ENCODE measurements around the gene MYOZ1.

The MYOZ1 gene

DNA sequence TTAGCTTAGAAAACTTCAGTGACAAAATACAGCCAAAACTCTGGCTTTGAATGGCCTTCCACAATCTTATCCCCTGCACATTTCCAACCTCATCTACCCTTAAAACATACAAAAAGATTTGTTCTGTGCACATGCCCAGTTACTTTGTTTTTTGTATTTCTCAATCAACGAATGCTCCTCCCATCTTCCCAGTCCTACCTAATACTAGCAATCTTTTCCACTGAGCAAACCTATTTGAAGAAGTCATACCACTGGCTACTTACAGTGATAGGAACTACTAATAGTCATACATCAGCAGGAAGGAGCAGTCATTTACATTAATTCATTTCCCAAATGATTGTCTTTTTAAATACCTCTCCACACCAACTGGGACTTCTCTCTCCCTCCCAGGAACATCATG lies 52.6 kb downstream of the MYOZ1 start:
- TF ChIP-seq POLR2A (IDR thresholded peaks at IDR 0.05; ENCODE audit: extremely low read depth, insufficient read length) (no peak), MYC (IDR thresholded peaks at IDR 0.05; ENCODE audit: low read depth, low read length) (no peak)
- TF ChIP-seq, protein P1, sequence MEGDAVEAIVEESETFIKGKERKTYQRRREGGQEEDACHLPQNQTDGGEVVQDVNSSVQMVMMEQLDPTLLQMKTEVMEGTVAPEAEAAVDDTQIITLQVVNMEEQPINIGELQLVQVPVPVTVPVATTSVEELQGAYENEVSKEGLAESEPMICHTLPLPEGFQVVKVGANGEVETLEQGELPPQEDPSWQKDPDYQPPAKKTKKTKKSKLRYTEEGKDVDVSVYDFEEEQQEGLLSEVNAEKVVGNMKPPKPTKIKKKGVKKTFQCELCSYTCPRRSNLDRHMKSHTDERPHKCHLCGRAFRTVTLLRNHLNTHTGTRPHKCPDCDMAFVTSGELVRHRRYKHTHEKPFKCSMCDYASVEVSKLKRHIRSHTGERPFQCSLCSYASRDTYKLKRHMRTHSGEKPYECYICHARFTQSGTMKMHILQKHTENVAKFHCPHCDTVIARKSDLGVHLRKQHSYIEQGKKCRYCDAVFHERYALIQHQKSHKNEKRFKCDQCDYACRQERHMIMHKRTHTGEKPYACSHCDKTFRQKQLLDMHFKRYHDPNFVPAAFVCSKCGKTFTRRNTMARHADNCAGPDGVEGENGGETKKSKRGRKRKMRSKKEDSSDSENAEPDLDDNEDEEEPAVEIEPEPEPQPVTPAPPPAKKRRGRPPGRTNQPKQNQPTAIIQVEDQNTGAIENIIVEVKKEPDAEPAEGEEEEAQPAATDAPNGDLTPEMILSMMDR (IDR thresholded peaks at IDR 0.05; ENCODE audit: low read depth, low read length): no peak
- TF ChIP-seq, protein P2, sequence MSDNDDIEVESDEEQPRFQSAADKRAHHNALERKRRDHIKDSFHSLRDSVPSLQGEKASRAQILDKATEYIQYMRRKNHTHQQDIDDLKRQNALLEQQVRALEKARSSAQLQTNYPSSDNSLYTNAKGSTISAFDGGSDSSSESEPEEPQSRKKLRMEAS (IDR thresholded peaks at IDR 0.05; ENCODE audit: low read depth, low read length): no peak
- H3K4me3 ChIP-seq (ENCODE audit: low read depth, low read length): no peak overlapping the region
- DNase-seq (ENCODE audit: low read depth): no peak

DNA sequence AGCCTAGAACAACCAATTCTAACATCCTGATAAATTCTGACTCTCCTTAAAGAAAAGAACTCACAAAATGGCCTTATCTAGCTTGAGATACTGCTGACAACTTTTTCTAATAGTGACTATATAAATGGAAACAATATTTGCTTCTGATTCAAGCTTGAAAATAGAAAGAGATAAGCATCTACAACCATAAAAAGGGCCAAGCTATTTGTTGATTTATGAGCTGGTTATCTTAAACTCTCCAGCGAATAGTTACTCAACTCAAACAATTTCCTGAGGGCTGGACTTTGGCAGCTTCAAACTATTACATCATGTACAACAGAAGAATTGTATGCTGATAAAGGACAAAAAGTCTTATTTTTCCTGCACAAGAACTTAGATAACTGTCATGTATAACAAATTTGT lies 54.7 kb downstream of the MYOZ1 start:
- TF ChIP-seq, protein P1 (IDR thresholded peaks at IDR 0.05; ENCODE audit: low read depth, low read length): no peak
- TF ChIP-seq MYC (IDR thresholded peaks at IDR 0.05; ENCODE audit: low read depth, low read length) (no peak), POLR2A (IDR thresholded peaks at IDR 0.05; ENCODE audit: extremely low read depth, insufficient read length) (no peak)
- TF ChIP-seq, protein P2 (IDR thresholded peaks at IDR 0.05; ENCODE audit: low read depth, low read length): no peak
- peak; percentile 72 for DNase-seq (ENCODE audit: low read depth)
- H3K4me3 ChIP-seq (ENCODE audit: low read depth, low read length): no peak overlapping the region

DNA sequence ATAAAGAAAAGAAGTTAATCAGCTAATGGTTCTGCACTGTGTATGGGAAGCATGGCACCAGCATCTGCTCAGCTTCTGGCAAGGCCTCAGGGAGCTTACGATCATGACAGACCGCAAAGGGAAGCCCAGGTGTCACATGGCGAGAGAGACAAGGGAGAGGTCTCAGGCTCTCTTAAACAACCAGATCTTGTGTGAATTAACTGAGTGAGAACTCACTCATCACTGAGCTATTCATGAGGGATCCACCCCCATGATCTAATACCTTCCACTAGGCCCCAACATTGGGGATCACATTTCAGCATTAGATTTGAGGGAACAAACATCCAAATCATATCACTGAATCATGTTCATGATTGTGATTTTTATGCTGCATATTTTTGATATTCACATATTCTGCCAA lies 55.9 kb downstream of the MYOZ1 start:
- H3K4me3 ChIP-seq (ENCODE audit: low read depth, low read length): no peak overlapping the region
- no peak for DNase-seq (ENCODE audit: low read depth)
- TF ChIP-seq, protein P1 (IDR thresholded peaks at IDR 0.05; ENCODE audit: low read depth, low read length): no peak
- TF ChIP-seq MYC (IDR thresholded peaks at IDR 0.05; ENCODE audit: low read depth, low read length) (no peak), POLR2A (IDR thresholded peaks at IDR 0.05; ENCODE audit: extremely low read depth, insufficient read length) (no peak)
- TF ChIP-seq, protein P2 (IDR thresholded peaks at IDR 0.05; ENCODE audit: low read depth, low read length): no peak

DNA sequence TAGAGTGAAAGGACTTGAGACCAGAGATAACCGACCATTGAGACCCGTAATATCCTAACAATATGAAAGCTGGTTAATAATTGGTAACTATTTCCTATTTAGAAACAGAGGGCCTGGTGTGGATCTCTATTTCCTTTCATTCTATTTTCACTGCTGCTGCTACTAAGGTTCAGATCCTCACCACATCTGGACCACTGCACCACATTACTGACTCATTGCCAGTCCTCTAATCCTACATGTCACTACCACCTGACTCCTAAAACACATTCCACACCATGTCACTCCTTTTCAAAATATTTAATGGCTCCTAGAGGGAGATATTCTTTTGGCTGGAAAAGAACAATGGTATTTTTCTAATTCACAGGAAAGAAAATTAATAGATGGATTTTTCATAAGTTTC lies 56.5 kb downstream of the MYOZ1 start:
- peak; percentile 14 for DNase-seq (ENCODE audit: low read depth)
- H3K4me3 ChIP-seq (ENCODE audit: low read depth, low read length): no peak overlapping the region
- TF ChIP-seq, protein P2 (IDR thresholded peaks at IDR 0.05; ENCODE audit: low read depth, low read length): no peak
- TF ChIP-seq POLR2A (IDR thresholded peaks at IDR 0.05; ENCODE audit: extremely low read depth, insufficient read length) (no peak), MYC (IDR thresholded peaks at IDR 0.05; ENCODE audit: low read depth, low read length) (no peak)
- TF ChIP-seq, protein P1 (IDR thresholded peaks at IDR 0.05; ENCODE audit: low read depth, low read length): no peak

DNA sequence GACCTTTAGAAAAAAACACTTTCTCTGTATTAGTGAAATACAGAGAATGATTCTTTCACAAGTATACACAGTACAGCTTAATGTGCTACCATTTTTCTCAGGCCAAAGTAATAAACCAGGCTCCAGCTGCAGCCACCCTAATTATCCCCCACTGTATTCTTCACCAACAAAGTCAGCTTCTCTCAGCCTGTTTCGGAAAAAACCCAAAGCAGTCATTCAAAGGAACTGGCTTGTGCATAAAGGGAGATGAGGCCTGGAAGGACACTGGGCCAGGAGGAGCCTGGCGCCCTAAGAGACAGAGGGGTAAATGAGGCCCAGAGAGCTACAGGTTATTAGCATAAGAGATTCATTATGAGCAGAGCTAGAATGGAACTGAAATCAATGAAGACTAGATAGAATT lies 59.4 kb downstream of the MYOZ1 start:
- no peak overlapping the region for H3K4me3 ChIP-seq (ENCODE audit: low read depth, low read length)
- no peak for TF ChIP-seq MYC (IDR thresholded peaks at IDR 0.05; ENCODE audit: low read depth, low read length)
- TF ChIP-seq, protein P1 (IDR thresholded peaks at IDR 0.05; ENCODE audit: low read depth, low read length): no peak
- TF ChIP-seq, protein P2 (IDR thresholded peaks at IDR 0.05; ENCODE audit: low read depth, low read length): no peak
- no peak for TF ChIP-seq POLR2A (IDR thresholded peaks at IDR 0.05; ENCODE audit: extremely low read depth, insufficient read length)
- DNase-seq (ENCODE audit: low read depth): no peak

All from NB4 (cell line).